CD14-positive monocyte (primary cell): ENCODE data around the gene TXNRD1. TPM values are rescaled to one million over a fixed set of nuclear protein-coding genes. Genes with fewer than 3 reads are reported as not detected.

ENCODE experiments used
- DNase-seq, 3 donors: peaks; one replicate each; pipeline ENCODE4 v3.0.0-alpha.2; 2011 to 2022
- H2AFZ ChIP-seq: 2 replicates; pipeline ENCODE4 v1.6.0; 2012; ENCODE audit warnings: mild to moderate bottlenecking, low read depth, low read length, inconsistent platforms; ENCODE audit not compliant: insufficient read depth, poor library complexity, severe bottlenecking
- H3K27ac ChIP-seq, 2 donors: 1 replicate in 1 of 2; 2 replicates in 1 of 2; pipeline ENCODE4 v1.5.1; 2012 to 2013; ENCODE audit warnings: low read length in 2 of 2, control low read depth in 1 of 2, inconsistent platforms in 1 of 2, low read depth in 1 of 2, mild to moderate bottlenecking in 1 of 2
- H3K27me3 ChIP-seq, 2 donors: one replicate each; pipeline versions ENCODE4 v1.6.0 to v1.6.1; 2011 to 2013; ENCODE audit warnings: low read length in 2 of 2; ENCODE audit not compliant: control insufficient read depth in 2 of 2, insufficient read depth in 2 of 2
- H3K36me3 ChIP-seq, 2 donors: replicated peaks in 1 of 2; 1 replicate in 1 of 2; 2 replicates in 1 of 2; pipeline versions ENCODE4 v1.5.1 to v1.6.1; 2012 to 2013; ENCODE audit warnings: low read length in 2 of 2, control low read depth in 1 of 2, inconsistent platforms in 1 of 2, mild to moderate bottlenecking in 1 of 2; ENCODE audit not compliant: insufficient read depth in 2 of 2, control insufficient read depth in 1 of 2
- H3K4me1 ChIP-seq, 2 donors: 1 replicate in 1 of 2; 2 replicates in 1 of 2; pipeline versions ENCODE4 v1.5.1 to v1.6.1; 2012 to 2013; ENCODE audit warnings: low read length in 2 of 2, control low read depth in 1 of 2, inconsistent platforms in 1 of 2, mild to moderate bottlenecking in 1 of 2, moderate library complexity in 1 of 2; ENCODE audit not compliant: insufficient read depth in 2 of 2, control insufficient read depth in 1 of 2
- H3K4me2 ChIP-seq: replicated peaks from 2 replicates; pipeline ENCODE3; 2012; ENCODE audit warnings: low read length, moderate library complexity, mild to moderate bottlenecking; ENCODE audit not compliant: poor library complexity, severe bottlenecking; ENCODE audit errors: extremely low read depth
- H3K4me3 ChIP-seq, 3 experiments: fragments of 200-600 bp in 1 of 3; sonication (generic) in 1 of 3; replicated peaks in 1 of 3; 1 replicate in 2 of 3; 2 replicates in 1 of 3; pipeline ENCODE4 v1.5.1; 2011 to 2013; ENCODE audit warnings: low read length in 3 of 3, mild to moderate bottlenecking in 3 of 3, control low read depth in 2 of 3, low read depth in 2 of 3, inconsistent platforms in 1 of 3, moderate library complexity in 1 of 3
- H3K79me2 ChIP-seq: 2 replicates; pipeline ENCODE4 v1.6.0; 2012; ENCODE audit warnings: mild to moderate bottlenecking, control low read depth, inconsistent platforms, low read length, moderate library complexity; ENCODE audit not compliant: insufficient read depth
- H3K9ac ChIP-seq: 2 replicates; pipeline ENCODE4 v1.6.0; 2017; ENCODE audit warnings: low read length, mild to moderate bottlenecking; ENCODE audit not compliant: insufficient read depth, poor library complexity, severe bottlenecking
- H3K9me3 ChIP-seq, 2 donors: replicated peaks in 1 of 2; 1 replicate in 1 of 2; 2 replicates in 1 of 2; pipeline versions ENCODE4 v1.5.1 to v1.6.1; 2012 to 2013; ENCODE audit warnings: low read length in 2 of 2, control low read depth in 1 of 2; ENCODE audit not compliant: control insufficient read depth in 1 of 2, insufficient read depth in 1 of 2
- H4K20me1 ChIP-seq: 2 replicates; pipeline ENCODE4 v1.6.0; 2012; ENCODE audit warnings: mild to moderate bottlenecking, low read length, control low read depth, moderate library complexity; ENCODE audit not compliant: insufficient read depth
- H3K27ac Mint-ChIP-seq, 7 donors: one replicate each; pipeline ENCODE4 v1.8.0; 2020; ENCODE audit warnings: mild to moderate bottlenecking in 7 of 7, mixed read lengths in 7 of 7, moderate library complexity in 6 of 7, inconsistent platforms in 2 of 7
- H3K27me3 Mint-ChIP-seq, 3 donors: one replicate each; pipeline ENCODE4 v1.8.0; 2021 to 2022; ENCODE audit warnings: low read depth in 3 of 3, mild to moderate bottlenecking in 3 of 3, mixed read lengths in 3 of 3, moderate library complexity in 3 of 3, inconsistent platforms in 1 of 3
- H3K36me3 Mint-ChIP-seq, 2 donors: one replicate each; pipeline ENCODE4 v1.8.0; 2020; ENCODE audit warnings: mixed read lengths in 2 of 2, inconsistent platforms in 1 of 2, mild to moderate bottlenecking in 1 of 2
- H3K4me1 Mint-ChIP-seq: one replicate; pipeline ENCODE4 v1.8.0; 2020; ENCODE audit warnings: mild to moderate bottlenecking, mixed read lengths
- H3K4me3 Mint-ChIP-seq, 2 donors: one replicate each; pipeline ENCODE4 v1.8.0; 2020; ENCODE audit warnings: mild to moderate bottlenecking in 2 of 2, mixed read lengths in 2 of 2, moderate library complexity in 1 of 2
- H3K9me3 Mint-ChIP-seq, 7 donors: one replicate each; pipeline ENCODE4 v1.8.0; 2020 to 2022; ENCODE audit warnings: mixed read lengths in 7 of 7, mild to moderate bottlenecking in 6 of 7, moderate library complexity in 6 of 7, inconsistent platforms in 2 of 7
- WGBS: methylation state at CpG from one replicate; pipeline ENCODE4 v1.1.5; 2013; ENCODE audit warnings: missing lambda C conversion rate; ENCODE audit not compliant: insufficient coverage; 5-methylcytosine and 5-hydroxymethylcytosine counted together
- intact Hi-C, 2 donors: fragments of 100-400 bp; cut with micrococcal nuclease; formaldehyde crosslinking; loops; one replicate each; pipeline versions ENCODE4 v1.15.0 to v1.15.1; 2023
- polyA plus RNA-seq, 3 donors: library from polyadenylated mRNA; depleted of rRNA in 1 of 3; unstranded in 2 of 3; stranded (reverse) in 1 of 3; fragments of 300-500 nt in 2 of 3; fragments of >200 nt in 1 of 3; fragmentation: Illumina TruSeq in 2 of 3; gene quantifications; 1 replicate in 2 of 3; 2 replicates in 1 of 3; pipeline ENCODE4 v1.2.3, GENCODE V29; 2012 to 2021
- TF ChIP-seq, protein P1 (sequence below): fragments of 200-600 bp; IDR thresholded peaks from one replicate; pipeline ENCODE4 v1.8.0; 2022; ENCODE audit warnings: antibody characterized with exemption, mild to moderate bottlenecking

TXNRD1 gene
- polyA plus RNA-seq, 3 donors = 26.9 to 46.1 (median 29.2) TPM

DNA sequence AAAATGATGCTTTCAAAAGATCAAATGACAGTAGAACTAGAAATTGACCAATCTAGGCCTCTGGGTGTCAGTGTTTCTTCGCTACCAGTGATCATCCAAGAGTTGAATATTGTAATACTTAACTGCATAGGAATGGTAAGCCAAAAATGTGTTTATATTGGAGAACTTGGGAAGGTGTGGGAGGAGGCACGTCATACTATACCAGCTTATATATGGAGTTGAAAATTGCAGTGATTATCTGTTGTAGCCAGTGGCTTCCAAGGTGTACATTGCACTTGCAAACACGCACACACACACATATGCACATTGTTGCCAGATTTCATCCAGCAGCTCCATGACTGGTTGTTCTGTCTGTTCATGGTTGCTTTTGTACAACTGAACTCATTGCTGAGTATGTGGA lies 124.1 kb downstream of the TXNRD1 start:
- Histone ChIP-seq H3K27ac (no peak overlapping the region), H3K27me3 (no peaks in the 10 kb centered on the region), H3K4me2 (no peak overlapping the region), H3K4me1 (no peaks in the 10 kb centered on the region), H4K20me1 (peaks cover 7% of the 10 kb centered on the region), H3K9ac (no peak overlapping the region), H3K79me2 (peaks cover 6% of the 10 kb centered on the region), H3K36me3 (peaks cover 87 to 96% of the 10 kb centered on the region in 2 donors), H2AFZ (no peak overlapping the region), H3K9me3 (no peaks in the 10 kb centered on the region), H3K4me3 (no peak overlapping the region)
- H3K27me3 Mint-ChIP-seq = no peaks in the 10 kb centered on the region
- intact Hi-C loops = no loop called here
- H3K27ac Mint-ChIP-seq = no peak overlapping the region
- peaks cover 70 to 87% of the 10 kb centered on the region in 2 donors for H3K36me3 Mint-ChIP-seq
- H3K4me1 Mint-ChIP-seq = no peaks in the 10 kb centered on the region
- H3K4me3 Mint-ChIP-seq = no peak overlapping the region
- no peak for DNase-seq
- H3K9me3 Mint-ChIP-seq = no peaks in the 10 kb centered on the region
- no CpG with 5 or more reads among the region's 3 CpGs for WGBS
- TF ChIP-seq, protein P1, sequence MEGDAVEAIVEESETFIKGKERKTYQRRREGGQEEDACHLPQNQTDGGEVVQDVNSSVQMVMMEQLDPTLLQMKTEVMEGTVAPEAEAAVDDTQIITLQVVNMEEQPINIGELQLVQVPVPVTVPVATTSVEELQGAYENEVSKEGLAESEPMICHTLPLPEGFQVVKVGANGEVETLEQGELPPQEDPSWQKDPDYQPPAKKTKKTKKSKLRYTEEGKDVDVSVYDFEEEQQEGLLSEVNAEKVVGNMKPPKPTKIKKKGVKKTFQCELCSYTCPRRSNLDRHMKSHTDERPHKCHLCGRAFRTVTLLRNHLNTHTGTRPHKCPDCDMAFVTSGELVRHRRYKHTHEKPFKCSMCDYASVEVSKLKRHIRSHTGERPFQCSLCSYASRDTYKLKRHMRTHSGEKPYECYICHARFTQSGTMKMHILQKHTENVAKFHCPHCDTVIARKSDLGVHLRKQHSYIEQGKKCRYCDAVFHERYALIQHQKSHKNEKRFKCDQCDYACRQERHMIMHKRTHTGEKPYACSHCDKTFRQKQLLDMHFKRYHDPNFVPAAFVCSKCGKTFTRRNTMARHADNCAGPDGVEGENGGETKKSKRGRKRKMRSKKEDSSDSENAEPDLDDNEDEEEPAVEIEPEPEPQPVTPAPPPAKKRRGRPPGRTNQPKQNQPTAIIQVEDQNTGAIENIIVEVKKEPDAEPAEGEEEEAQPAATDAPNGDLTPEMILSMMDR = no peak

DNA sequence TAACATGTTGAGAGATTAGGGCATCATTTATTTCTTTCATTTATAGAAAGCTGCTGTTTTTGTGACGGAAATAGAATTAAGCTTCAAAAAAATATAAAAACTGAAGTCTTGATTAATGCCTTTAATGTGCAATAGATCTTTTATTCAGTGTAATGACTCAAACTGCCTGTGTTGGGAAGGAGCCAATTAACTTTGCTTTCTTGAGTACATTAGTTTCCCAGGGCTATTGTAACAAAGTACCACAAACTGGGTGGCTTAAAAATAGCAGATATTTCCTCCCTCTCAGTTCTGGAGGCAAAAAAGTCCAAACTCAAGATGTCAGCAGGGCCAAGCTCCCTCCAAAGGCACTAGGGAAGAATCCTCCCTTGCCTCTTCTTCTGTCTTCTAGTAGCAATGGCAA lies 124.6 kb downstream of the TXNRD1 start:
- H3K4me2 ChIP-seq = no peak overlapping the region
- no peak overlapping the region for H3K4me3 Mint-ChIP-seq
- peak overlapping the region in 1 of 7 donors; percentile 35 for H3K27ac Mint-ChIP-seq
- H3K36me3 Mint-ChIP-seq = peaks cover 70 to 86% of the 10 kb centered on the region in 2 donors
- no peaks in the 10 kb centered on the region for H3K9me3 Mint-ChIP-seq
- H3K79me2 ChIP-seq = peaks cover 6% of the 10 kb centered on the region
- H3K27me3 ChIP-seq = no peaks in the 10 kb centered on the region
- no peaks in the 10 kb centered on the region for H3K4me1 ChIP-seq
- H3K4me3 ChIP-seq = no peak overlapping the region
- no peaks in the 10 kb centered on the region for H3K27me3 Mint-ChIP-seq
- no peak overlapping the region for H3K27ac ChIP-seq
- intact Hi-C loops = no loop called here
- TF ChIP-seq, protein P1 = no peak
- H4K20me1 ChIP-seq = peaks cover 12% of the 10 kb centered on the region
- H3K9ac ChIP-seq = no peak overlapping the region
- no peaks in the 10 kb centered on the region for H3K9me3 ChIP-seq
- no CpG with 5 or more reads among the region's 1 CpG for WGBS
- peaks cover 87 to 96% of the 10 kb centered on the region in 2 donors for H3K36me3 ChIP-seq
- no peak overlapping the region for H2AFZ ChIP-seq
- H3K4me1 Mint-ChIP-seq = no peaks in the 10 kb centered on the region
- no peak for DNase-seq
